ENCODE results near the gene SEMA4B. TPM values are rescaled to one million over a fixed set of nuclear protein-coding genes. Genes with fewer than 3 reads are reported as not detected.
A peak's percentile ranks its signal among the peaks of the same experiment; 100 is the strongest.

Gene SEMA4B
- total and polyA plus RNA-seq, 9 of the 15 experiments (the other 6 are each of a cell fraction or from before 2014, with no cell fraction given) = 1.3 to 33.6 (median 11.0) TPM

GRCh38 chr15:90161950-90162361 lies 39.2 kb upstream of the SEMA4B start:
- H3K4me2 ChIP-seq (ENCODE audit: insufficient read depth, low read length) = no peak overlapping the region
- intact Hi-C loops (cut with micrococcal nuclease) (no loop called here), in situ Hi-C loops (cut with MboI) (loop anchor here (5.0 kb wide), 1 partner anchor 55 kb away; no protein-coding TSS in a partner anchor)
- ChIA-PET CTCF (ENCODE audit: low intra/inter-chr PET ratio) (no interaction called here), POLR2A (interaction anchor here (0.9 to 2.1 kb wide), 2 partner anchors 12 to 22 kb away, joined by 3 to 6 read pairs; no protein-coding TSS in a partner anchor)
- no peaks in the 10 kb centered on the region for H3K27me3 ChIP-seq (ENCODE audit: control insufficient read depth in 2 of 2, insufficient read depth in 2 of 2, low read length in 2 of 2)
- H3K27ac ChIP-seq (ENCODE audit: extremely low read depth, low read depth, low read length) = peak overlapping the region; percentile 13; the same call in 1 of the 3 replicates
- H2AFZ ChIP-seq (ENCODE audit: low read depth, low read length) = peak overlapping the region; percentile 80
- ATAC-seq (no peak), DNase-seq (ENCODE audit: extremely low read depth in 1 of 4, low spot score in 3 of 4) (no peak), FAIRE-seq (no peak)
- H3K36me3 ChIP-seq (ENCODE audit: control insufficient read depth, insufficient read depth, low read length) = no peaks in the 10 kb centered on the region
- no peaks in the 10 kb centered on the region for H3K79me2 ChIP-seq (ENCODE audit: control insufficient read depth, insufficient read depth, low read length)
- no TSS peak for BruUV-seq (replicated peaks)
- H3K4me1 ChIP-seq (replicated peaks in 1 of 2; ENCODE audit: control insufficient read depth in 2 of 2, insufficient read depth in 2 of 2, low read length in 2 of 2) = peaks cover 22 to 48% of the 10 kb centered on the region in 2 experiments
- H3K9me1 ChIP-seq (ENCODE audit: control insufficient read depth, insufficient read depth, low read length) = no peaks in the 10 kb centered on the region
- WGBS (ENCODE audit: insufficient coverage, low coverage, missing lambda C conversion rate) = 35% methylated on average over 4 of the region's 4 CpGs
- no peak overlapping the region for H3K4me3 ChIP-seq
- H3K9me3 ChIP-seq (replicated peaks; ENCODE audit: control insufficient read depth, insufficient read depth, low read depth, low read length) = no peaks in the 10 kb centered on the region
- no peaks in the 10 kb centered on the region for H4K20me1 ChIP-seq (replicated peaks; ENCODE audit: control insufficient read depth, insufficient read depth, low read length)
- H3K9ac ChIP-seq (ENCODE audit: insufficient read depth in 1 of 2, low read depth in 2 of 2, low read length in 2 of 2) = peak overlapping the region; percentile 1 to 81; a peak in 1 of 4 replicates
- no peak for TF ChIP-seq RUNX1 (IDR thresholded peaks at IDR 0.05; ENCODE audit: low read depth)
- TF ChIP-seq RBM39 (optimal IDR thresholded peaks at IDR 0.05; ENCODE audit: low read depth, low read length) = no peak
- no peak for TF ChIP-seq KLF6 (CRISPR knock-in tag; IDR thresholded peaks at IDR 0.05; ENCODE audit: borderline replicate concordance)
- no peak for TF ChIP-seq ZMIZ1 (IDR thresholded peaks at IDR 0.05; ENCODE audit: low read depth in 2 of 2, low read length in 2 of 2)
- no peak for TF ChIP-seq ZBTB8A (IDR thresholded peaks at IDR 0.05; ENCODE audit: partially characterized antibody)
- TF ChIP-seq ARID4B (CRISPR knock-in tag; IDR thresholded peaks at IDR 0.05) = no peak
- no peak for TF ChIP-seq ZNF140 (CRISPR knock-in tag; IDR thresholded peaks at IDR 0.05)
- TF ChIP-seq YBX1 (IDR thresholded peaks at IDR 0.05) = no peak
- no peak for TF ChIP-seq SP2 (IDR thresholded peaks at IDR 0.05; ENCODE audit: extremely low read depth, low read depth, low read length, poor library complexity, severe bottlenecking)
- TF ChIP-seq SNRNP70 (optimal IDR thresholded peaks at IDR 0.05; ENCODE audit: low read depth, low read length) = no peak
- TF ChIP-seq ZNF75A (CRISPR knock-in tag; IDR thresholded peaks at IDR 0.05) = no peak
- TF ChIP-seq ARID2 (IDR thresholded peaks at IDR 0.05) = no peak
- TF ChIP-seq ESRRA (IDR thresholded peaks at IDR 0.05; ENCODE audit: borderline replicate concordance, low read depth) = 0 out of 2 replicates have a peak, but pooled peaks have one; percentile 18
- TF ChIP-seq TRIM28 (IDR thresholded peaks at IDR 0.05) = no peak
- TF ChIP-seq RHOXF2B (CRISPR knock-in tag; conservative IDR thresholded peaks at IDR 0.05) = no peak
